BJ (cell line): Measurements from ENCODE around the gene RANBP3. TPM values are rescaled to one million over a fixed set of nuclear protein-coding genes. Genes with fewer than 3 reads are reported as not detected.

Source experiments
- CTCF ChIA-PET: fragments of 350-600 bp; formaldehyde crosslinking; extraction: SDS; loops from one replicate; lab custom pipeline; 2021; ENCODE audit warnings: antibody characterized with exemption, inconsistent platforms; lab: Yijun Ruan, JAX
- POLR2A ChIA-PET: fragments of 300-600 bp; sonication (Branson Sonifier 250); formaldehyde crosslinking; extraction: SDS; loops from one replicate; lab custom pipeline; 2021; ENCODE audit warnings: antibody characterized with exemption; lab: Charles Lee
- DNase-seq: peaks from one replicate; pipeline ENCODE4 v3.0.0-alpha.2; 2011; ENCODE audit warnings: low read depth
- H3K27me3 ChIP-seq: 2 replicates; pipeline ENCODE4 v1.6.0; 2011; ENCODE audit warnings: low read length; ENCODE audit not compliant: control insufficient read depth, insufficient read depth
- H3K36me3 ChIP-seq: 2 replicates; pipeline ENCODE4 v1.5.1; 2011; ENCODE audit warnings: low read length; ENCODE audit not compliant: control insufficient read depth, insufficient read depth
- H3K4me3 ChIP-seq: 2 replicates; pipeline ENCODE4 v1.5.1; 2011; ENCODE audit warnings: low read depth, mild to moderate bottlenecking, control low read depth, low read length
- CTCF ChIP-seq: IDR thresholded peaks from 2 replicates; pipeline ENCODE4 v1.5.1; 2011; ENCODE audit warnings: low read depth, mild to moderate bottlenecking, control low read depth, inconsistent platforms, low read length, moderate library complexity; ENCODE audit not compliant: insufficient read depth
- polyA plus RNA-seq: library from polyadenylated mRNA; depleted of rRNA; stranded (reverse); fragments of >200 nt; gene quantifications from 2 replicates; pipeline ENCODE4 v1.2.3, GENCODE V29; 2011

RANBP3 gene
- polyA plus RNA-seq, 1 experiment = 68.6 TPM

GRCh38 chr19:5960005-5961001, 17.6 kb downstream of the RANBP3 start:
- no peak for TF ChIP-seq CTCF
- no peaks in the 10 kb centered on the region for H3K27me3 ChIP-seq
- H3K36me3 ChIP-seq = peaks cover 3% of the 10 kb centered on the region; the same call in 1 of the 2 replicates
- POLR2A ChIA-PET = no interaction called here
- no peak overlapping the region for H3K4me3 ChIP-seq
- CTCF ChIA-PET = interaction anchor here (0.7 to 1.6 kb wide), 4 partner anchors 8 to 63 kb away, joined by 3 to 4 read pairs (median 3); no protein-coding TSS in a partner anchor
- DNase-seq = no peak

- ChIA-PET CTCF (interaction anchor here (0.7 to 12.1 kb wide), 5 partner anchors 8 to 63 kb away, joined by 3 to 78 read pairs (median 4); no protein-coding TSS in a partner anchor), POLR2A (no interaction called here)
- Histone ChIP-seq H3K27me3 (no peaks in the 10 kb centered on the region), H3K4me3 (no peak overlapping the region), H3K36me3 (peaks cover 3% of the 10 kb centered on the region; the same call in 1 of the 2 replicates)
- no peak for DNase-seq
- TF ChIP-seq CTCF = no peak
These were observed 18.5 kb downstream of the RANBP3 start for GRCh38 chr19:5959260-5960004.

GRCh38 chr19:5958851-5959122, 19.2 kb downstream of the RANBP3 start:
- ChIA-PET CTCF (interaction anchor here (1.8 to 12.1 kb wide), 2 partner anchors 8 to 14 kb away, joined by 4 to 78 read pairs; no protein-coding TSS in a partner anchor), POLR2A (no interaction called here)
- Histone ChIP-seq H3K36me3 (peaks cover 3% of the 10 kb centered on the region; the same call in 1 of the 2 replicates), H3K27me3 (no peaks in the 10 kb centered on the region), H3K4me3 (no peak overlapping the region)
- no peak for TF ChIP-seq CTCF
- no peak for DNase-seq

- POLR2A ChIA-PET = no interaction called here
- Histone ChIP-seq H3K27me3 (no peaks in the 10 kb centered on the region), H3K36me3 (peaks cover 3% of the 10 kb centered on the region; the same call in 1 of the 2 replicates), H3K4me3 (no peak overlapping the region)
- CTCF ChIA-PET = interaction anchor here (0.8 to 12.1 kb wide), 4 partner anchors 9 to 52 kb away, joined by 3 to 78 read pairs (median 4); no protein-coding TSS in a partner anchor
- DNase-seq = no peak
- TF ChIP-seq CTCF = no peak
These were observed 19.7 kb downstream of the RANBP3 start for GRCh38 chr19:5958074-5958850.
